SK-N-SH treated with all-trans-retinoic acid at 6 μM for 48 hours (cell line): Measurements from ENCODE around the gene ITPA.

Experiments used
- ATAC-seq: fragments of 200-7000 bp; cut with Tn5 transposase; 3 replicates; pipeline ENCODE4 v1.9.1; 2020; ENCODE audit warnings: mild to moderate bottlenecking, moderate library complexity
- ARNTL ChIP-seq: fragments of 450-650 bp; formaldehyde crosslinking; IDR thresholded peaks from 2 replicates; pipeline ENCODE4 v1.5.0; 2020; ENCODE audit warnings: low read depth, mild to moderate bottlenecking, moderate library complexity, borderline replicate concordance
- BACH2 ChIP-seq: fragments of 250-450 bp; sonication (Bioruptor Pico); IDR thresholded peaks from 2 replicates; pipeline ENCODE4 v1.9.0; 2021; ENCODE audit warnings: mild to moderate bottlenecking, borderline replicate concordance
- CSDC2 ChIP-seq: fragments of 250-450 bp; sonication (Bioruptor Pico); IDR thresholded peaks from 2 replicates; pipeline ENCODE4 v1.5.0; 2020; ENCODE audit warnings: mild to moderate bottlenecking, moderate library complexity
- ESRRG ChIP-seq: fragments of 250-450 bp; sonication (Bioruptor Pico); IDR thresholded peaks from 2 replicates; pipeline ENCODE4 v1.6.1; 2021; ENCODE audit warnings: mild to moderate bottlenecking
- GLIS3 ChIP-seq: fragments of 250-450 bp; sonication (Bioruptor Pico); IDR thresholded peaks from 2 replicates; pipeline ENCODE4 v1.5.0; 2020; ENCODE audit warnings: mild to moderate bottlenecking, moderate library complexity
- ISL1 ChIP-seq: fragments of 250-450 bp; sonication (Bioruptor Pico); IDR thresholded peaks from 2 replicates; pipeline ENCODE4 v2.1.2; 2022; ENCODE audit warnings: mild to moderate bottlenecking, moderate library complexity
- OSR1 ChIP-seq: fragments of 250-450 bp; sonication (Bioruptor Pico); IDR thresholded peaks from 2 replicates; pipeline ENCODE4 v1.8.0; 2022; ENCODE audit warnings: moderate library complexity, mild to moderate bottlenecking, inconsistent platforms
- PPARA ChIP-seq: fragments of 250-450 bp; sonication (Bioruptor Pico); IDR thresholded peaks from 2 replicates; pipeline ENCODE4 v1.5.0; 2020; ENCODE audit warnings: mild to moderate bottlenecking, borderline replicate concordance
- RARB ChIP-seq: fragments of 250-450 bp; sonication (Bioruptor Pico); IDR thresholded peaks from 2 replicates; pipeline ENCODE4 v1.8.0; 2021; ENCODE audit warnings: mild to moderate bottlenecking, moderate library complexity
- SNAI2 ChIP-seq: fragments of 250-450 bp; sonication (Bioruptor Pico); IDR thresholded peaks from 2 replicates; pipeline ENCODE4 v1.5.0; 2020; ENCODE audit warnings: mild to moderate bottlenecking, moderate library complexity
- TCF4 ChIP-seq: fragments of 250-450 bp; sonication (Bioruptor Pico); IDR thresholded peaks from 2 replicates; pipeline ENCODE4 v1.8.0; 2021; ENCODE audit warnings: mild to moderate bottlenecking, moderate library complexity, borderline replicate concordance
- TOX ChIP-seq: fragments of 250-450 bp; sonication (Bioruptor Pico); IDR thresholded peaks from 2 replicates; pipeline ENCODE4 v1.8.0; 2021; ENCODE audit warnings: mild to moderate bottlenecking, moderate library complexity, borderline replicate concordance
- ZFP3 ChIP-seq: fragments of 250-450 bp; sonication (Bioruptor Pico); IDR thresholded peaks from 2 replicates; pipeline ENCODE4 v1.5.0; 2020; ENCODE audit warnings: mild to moderate bottlenecking, moderate library complexity
- ZFP30 ChIP-seq: fragments of 450-650 bp; formaldehyde crosslinking; IDR thresholded peaks from 2 replicates; pipeline ENCODE4 v1.5.0; 2022; ENCODE audit warnings: mild to moderate bottlenecking, moderate library complexity
- ZNF565 ChIP-seq: fragments of 450-650 bp; formaldehyde crosslinking; conservative IDR thresholded peaks from 2 replicates; pipeline ENCODE4 v1.5.0; 2020; ENCODE audit warnings: low read depth, mild to moderate bottlenecking, moderate library complexity
- ZNF70 ChIP-seq: fragments of 450-650 bp; formaldehyde crosslinking; IDR thresholded peaks from 2 replicates; pipeline ENCODE4 v1.5.0; 2020; ENCODE audit warnings: mild to moderate bottlenecking, moderate library complexity
- ZNF8 ChIP-seq: fragments of 450-650 bp; formaldehyde crosslinking; IDR thresholded peaks from 2 replicates; pipeline ENCODE4 v1.5.0; 2020; ENCODE audit warnings: mild to moderate bottlenecking, moderate library complexity
- TF ChIP-seq, protein P1 (sequence below): fragments of 250-450 bp; sonication (Bioruptor Pico); IDR thresholded peaks from 2 replicates; pipeline ENCODE4 v1.5.1; 2021; ENCODE audit warnings: mild to moderate bottlenecking, moderate library complexity
- TF ChIP-seq, protein P2 (sequence below): fragments of 250-450 bp; sonication (Bioruptor Pico); IDR thresholded peaks from 2 replicates; pipeline ENCODE4 v1.8.0; 2021; ENCODE audit warnings: low read depth, mild to moderate bottlenecking, moderate library complexity, borderline replicate concordance
- TF ChIP-seq, protein P3 (sequence below): fragments of 250-450 bp; sonication (Bioruptor Pico); IDR thresholded peaks from 2 replicates; pipeline ENCODE4 v1.5.0; 2020; ENCODE audit warnings: mild to moderate bottlenecking, moderate library complexity
- TF ChIP-seq, protein P4 (sequence below): fragments of 250-450 bp; sonication (Bioruptor Pico); IDR thresholded peaks from 2 replicates; pipeline ENCODE4 v1.8.0; 2020; ENCODE audit warnings: mild to moderate bottlenecking, moderate library complexity, borderline replicate concordance
- TF ChIP-seq, protein P5 (sequence below): fragments of 250-450 bp; sonication (Bioruptor Pico); IDR thresholded peaks from 2 replicates; pipeline ENCODE4 v1.5.1; 2020; ENCODE audit warnings: low read depth, mild to moderate bottlenecking, moderate library complexity

ITPA gene

DNA sequence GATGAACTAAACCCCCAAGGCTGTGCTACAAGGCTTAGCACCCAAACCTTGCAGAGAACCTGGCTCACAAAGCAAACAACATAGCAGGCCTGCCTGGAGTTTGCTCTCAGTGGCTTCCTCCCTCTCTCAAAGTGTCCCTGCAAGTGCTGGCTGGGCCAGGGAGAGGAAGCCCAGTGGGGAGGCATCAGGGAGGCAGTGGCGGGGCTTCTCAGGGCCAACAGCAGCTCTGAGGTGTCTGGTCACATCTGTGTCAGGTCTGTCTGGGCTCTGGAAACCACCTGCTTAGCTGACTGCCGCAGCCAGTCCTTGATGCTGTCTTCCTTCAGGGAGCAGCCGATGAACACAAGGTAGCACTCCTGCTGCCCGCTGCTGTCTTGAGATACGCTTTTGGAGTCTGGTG, 46.4 kb downstream of the ITPA start:
- ATAC-seq, result no peak
- TF ChIP-seq CSDC2 (CRISPR knock-in tag), result no peak
- TF ChIP-seq TOX (CRISPR knock-in tag), result no peak
- no peak for TF ChIP-seq ISL1 (CRISPR knock-in tag)
- no peak for TF ChIP-seq BACH2 (CRISPR knock-in tag)
- no peak for TF ChIP-seq SNAI2 (CRISPR knock-in tag)
- TF ChIP-seq, protein P1, sequence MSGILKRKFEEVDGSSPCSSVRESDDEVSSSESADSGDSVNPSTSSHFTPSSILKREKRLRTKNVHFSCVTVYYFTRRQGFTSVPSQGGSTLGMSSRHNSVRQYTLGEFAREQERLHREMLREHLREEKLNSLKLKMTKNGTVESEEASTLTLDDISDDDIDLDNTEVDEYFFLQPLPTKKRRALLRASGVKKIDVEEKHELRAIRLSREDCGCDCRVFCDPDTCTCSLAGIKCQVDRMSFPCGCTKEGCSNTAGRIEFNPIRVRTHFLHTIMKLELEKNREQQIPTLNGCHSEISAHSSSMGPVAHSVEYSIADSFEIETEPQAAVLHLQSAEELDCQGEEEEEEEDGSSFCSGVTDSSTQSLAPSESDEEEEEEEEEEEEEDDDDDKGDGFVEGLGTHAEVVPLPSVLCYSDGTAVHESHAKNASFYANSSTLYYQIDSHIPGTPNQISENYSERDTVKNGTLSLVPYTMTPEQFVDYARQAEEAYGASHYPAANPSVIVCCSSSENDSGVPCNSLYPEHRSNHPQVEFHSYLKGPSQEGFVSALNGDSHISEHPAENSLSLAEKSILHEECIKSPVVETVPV (CRISPR knock-in tag), result no peak
- TF ChIP-seq TCF4 (CRISPR knock-in tag), result no peak
- TF ChIP-seq ZFP30 (CRISPR knock-in tag), result no peak
- no peak for TF ChIP-seq ZNF8 (CRISPR knock-in tag)
- TF ChIP-seq, protein P2, sequence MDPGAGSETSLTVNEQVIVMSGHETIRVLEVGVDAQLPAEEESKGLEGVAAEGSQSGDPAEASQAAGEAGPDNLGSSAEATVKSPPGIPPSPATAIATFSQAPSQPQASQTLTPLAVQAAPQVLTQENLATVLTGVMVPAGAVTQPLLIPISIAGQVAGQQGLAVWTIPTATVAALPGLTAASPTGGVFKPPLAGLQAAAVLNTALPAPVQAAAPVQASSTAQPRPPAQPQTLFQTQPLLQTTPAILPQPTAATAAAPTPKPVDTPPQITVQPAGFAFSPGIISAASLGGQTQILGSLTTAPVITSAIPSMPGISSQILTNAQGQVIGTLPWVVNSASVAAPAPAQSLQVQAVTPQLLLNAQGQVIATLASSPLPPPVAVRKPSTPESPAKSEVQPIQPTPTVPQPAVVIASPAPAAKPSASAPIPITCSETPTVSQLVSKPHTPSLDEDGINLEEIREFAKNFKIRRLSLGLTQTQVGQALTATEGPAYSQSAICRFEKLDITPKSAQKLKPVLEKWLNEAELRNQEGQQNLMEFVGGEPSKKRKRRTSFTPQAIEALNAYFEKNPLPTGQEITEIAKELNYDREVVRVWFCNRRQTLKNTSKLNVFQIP (CRISPR knock-in tag), result no peak
- TF ChIP-seq, protein P3, sequence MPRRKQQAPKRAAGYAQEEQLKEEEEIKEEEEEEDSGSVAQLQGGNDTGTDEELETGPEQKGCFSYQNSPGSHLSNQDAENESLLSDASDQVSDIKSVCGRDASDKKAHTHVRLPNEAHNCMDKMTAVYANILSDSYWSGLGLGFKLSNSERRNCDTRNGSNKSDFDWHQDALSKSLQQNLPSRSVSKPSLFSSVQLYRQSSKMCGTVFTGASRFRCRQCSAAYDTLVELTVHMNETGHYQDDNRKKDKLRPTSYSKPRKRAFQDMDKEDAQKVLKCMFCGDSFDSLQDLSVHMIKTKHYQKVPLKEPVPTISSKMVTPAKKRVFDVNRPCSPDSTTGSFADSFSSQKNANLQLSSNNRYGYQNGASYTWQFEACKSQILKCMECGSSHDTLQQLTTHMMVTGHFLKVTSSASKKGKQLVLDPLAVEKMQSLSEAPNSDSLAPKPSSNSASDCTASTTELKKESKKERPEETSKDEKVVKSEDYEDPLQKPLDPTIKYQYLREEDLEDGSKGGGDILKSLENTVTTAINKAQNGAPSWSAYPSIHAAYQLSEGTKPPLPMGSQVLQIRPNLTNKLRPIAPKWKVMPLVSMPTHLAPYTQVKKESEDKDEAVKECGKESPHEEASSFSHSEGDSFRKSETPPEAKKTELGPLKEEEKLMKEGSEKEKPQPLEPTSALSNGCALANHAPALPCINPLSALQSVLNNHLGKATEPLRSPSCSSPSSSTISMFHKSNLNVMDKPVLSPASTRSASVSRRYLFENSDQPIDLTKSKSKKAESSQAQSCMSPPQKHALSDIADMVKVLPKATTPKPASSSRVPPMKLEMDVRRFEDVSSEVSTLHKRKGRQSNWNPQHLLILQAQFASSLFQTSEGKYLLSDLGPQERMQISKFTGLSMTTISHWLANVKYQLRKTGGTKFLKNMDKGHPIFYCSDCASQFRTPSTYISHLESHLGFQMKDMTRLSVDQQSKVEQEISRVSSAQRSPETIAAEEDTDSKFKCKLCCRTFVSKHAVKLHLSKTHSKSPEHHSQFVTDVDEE, result no peak
- no peak for TF ChIP-seq PPARA (CRISPR knock-in tag)
- TF ChIP-seq ARNTL (CRISPR knock-in tag), result no peak
- TF ChIP-seq OSR1 (CRISPR knock-in tag), result no peak
- TF ChIP-seq, protein P4, sequence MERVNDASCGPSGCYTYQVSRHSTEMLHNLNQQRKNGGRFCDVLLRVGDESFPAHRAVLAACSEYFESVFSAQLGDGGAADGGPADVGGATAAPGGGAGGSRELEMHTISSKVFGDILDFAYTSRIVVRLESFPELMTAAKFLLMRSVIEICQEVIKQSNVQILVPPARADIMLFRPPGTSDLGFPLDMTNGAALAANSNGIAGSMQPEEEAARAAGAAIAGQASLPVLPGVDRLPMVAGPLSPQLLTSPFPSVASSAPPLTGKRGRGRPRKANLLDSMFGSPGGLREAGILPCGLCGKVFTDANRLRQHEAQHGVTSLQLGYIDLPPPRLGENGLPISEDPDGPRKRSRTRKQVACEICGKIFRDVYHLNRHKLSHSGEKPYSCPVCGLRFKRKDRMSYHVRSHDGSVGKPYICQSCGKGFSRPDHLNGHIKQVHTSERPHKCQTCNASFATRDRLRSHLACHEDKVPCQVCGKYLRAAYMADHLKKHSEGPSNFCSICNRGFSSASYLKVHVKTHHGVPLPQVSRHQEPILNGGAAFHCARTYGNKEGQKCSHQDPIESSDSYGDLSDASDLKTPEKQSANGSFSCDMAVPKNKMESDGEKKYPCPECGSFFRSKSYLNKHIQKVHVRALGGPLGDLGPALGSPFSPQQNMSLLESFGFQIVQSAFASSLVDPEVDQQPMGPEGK (CRISPR knock-in tag), result no peak
- TF ChIP-seq, all 23 proteins: peak for 0

DNA sequence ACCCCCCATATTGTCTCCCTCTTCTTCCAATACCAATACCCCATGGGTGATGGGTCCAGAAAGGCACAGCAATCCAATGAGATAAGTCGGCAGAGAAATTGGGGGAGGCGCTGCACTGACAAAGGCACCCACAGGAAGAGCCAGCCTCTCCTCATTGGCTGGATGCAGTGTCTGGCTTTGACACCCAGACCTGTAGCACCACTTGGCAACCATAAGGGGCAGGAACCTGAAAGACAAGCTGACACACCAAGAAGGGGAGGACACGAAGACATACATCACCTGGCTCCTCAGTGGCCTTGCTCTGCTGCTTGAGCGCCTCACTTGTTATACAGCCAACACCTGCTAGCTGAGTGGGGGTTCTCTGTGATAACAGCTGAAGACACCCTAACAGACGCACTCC, 49.1 kb downstream of the ITPA start:
- ATAC-seq, result no peak
- no peak for TF ChIP-seq TOX (CRISPR knock-in tag)
- TF ChIP-seq ZNF565, result no peak
- TF ChIP-seq, protein P1 (CRISPR knock-in tag), result no peak
- no peak for TF ChIP-seq BACH2 (CRISPR knock-in tag)
- no peak for TF ChIP-seq OSR1 (CRISPR knock-in tag)
- TF ChIP-seq ZFP30 (CRISPR knock-in tag), result no peak
- TF ChIP-seq, protein P4 (CRISPR knock-in tag), result no peak
- no peak for TF ChIP-seq ZNF70
- TF ChIP-seq, protein P5, sequence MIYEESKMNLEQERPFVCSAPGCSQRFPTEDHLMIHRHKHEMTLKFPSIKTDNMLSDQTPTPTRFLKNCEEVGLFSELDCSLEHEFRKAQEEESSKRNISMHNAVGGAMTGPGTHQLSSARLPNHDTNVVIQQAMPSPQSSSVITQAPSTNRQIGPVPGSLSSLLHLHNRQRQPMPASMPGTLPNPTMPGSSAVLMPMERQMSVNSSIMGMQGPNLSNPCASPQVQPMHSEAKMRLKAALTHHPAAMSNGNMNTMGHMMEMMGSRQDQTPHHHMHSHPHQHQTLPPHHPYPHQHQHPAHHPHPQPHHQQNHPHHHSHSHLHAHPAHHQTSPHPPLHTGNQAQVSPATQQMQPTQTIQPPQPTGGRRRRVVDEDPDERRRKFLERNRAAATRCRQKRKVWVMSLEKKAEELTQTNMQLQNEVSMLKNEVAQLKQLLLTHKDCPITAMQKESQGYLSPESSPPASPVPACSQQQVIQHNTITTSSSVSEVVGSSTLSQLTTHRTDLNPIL (CRISPR knock-in tag), result no peak
- TF ChIP-seq GLIS3 (CRISPR knock-in tag), result no peak
- no peak for TF ChIP-seq ZFP3 (CRISPR knock-in tag)
- TF ChIP-seq ISL1 (CRISPR knock-in tag), result no peak
- no peak for TF ChIP-seq CSDC2 (CRISPR knock-in tag)
- TF ChIP-seq, protein P2 (CRISPR knock-in tag), result no peak
- TF ChIP-seq PPARA (CRISPR knock-in tag), result no peak
- TF ChIP-seq SNAI2 (CRISPR knock-in tag), result no peak
- TF ChIP-seq TCF4 (CRISPR knock-in tag), result no peak
- TF ChIP-seq ESRRG, result no peak
- TF ChIP-seq RARB, result no peak
- TF ChIP-seq, all 23 proteins: peak for 0
